ENCODE results near the gene BCKDK. TPM values are rescaled to one million over a fixed set of nuclear protein-coding genes. Genes with fewer than 3 reads are reported as not detected.

Gene BCKDK
- total RNA-seq, 1 experiment from 2014 or later, result 58.3 TPM

- no peak for TF ChIP-seq ATF3 (CRISPR knock-in tag; conservative IDR thresholded peaks at IDR 0.05)
- peak; percentile 57; the same call in 1 of the 2 replicates for TF ChIP-seq CREM (CRISPR knock-in tag; IDR thresholded peaks at IDR 0.05)
These were observed 13.6 kb upstream of the BCKDK start, which contains the start of gene VKORC1 (continued) for GRCh38 chr16:31094424-31095120.

- ChIA-PET POLR2A (no interaction called here), CTCF (interaction anchor here (1.6 to 3.3 kb wide), 2 partner anchors 42 to 115 kb away, joined by 8 to 11 read pairs; partner anchors contain the start of gene HSD3B7)
- no peaks in the 10 kb centered on the region for H3K36me3 Mint-ChIP-seq
- peaks cover 11% of the 10 kb centered on the region for H3K27me3 Mint-ChIP-seq (ENCODE audit: low read depth)
- ATAC-seq (no peak), DNase-seq (ENCODE audit: low spot score) (no peak)
- H3K4me3 Mint-ChIP-seq, result no peak overlapping the region
- H3K9me3 Mint-ChIP-seq, result 0 out of 2 replicates have a peak, but pooled peaks cover 4% of the 10 kb centered on the region
- peaks cover 5% of the 10 kb centered on the region for H3K4me1 Mint-ChIP-seq
- H3K27ac Mint-ChIP-seq, result no peak overlapping the region
- TF ChIP-seq ZNF416 (CRISPR knock-in tag; IDR thresholded peaks at IDR 0.05), result no peak
- TF ChIP-seq CBFB (CRISPR knock-in tag; IDR thresholded peaks at IDR 0.05; ENCODE audit: low read depth), result no peak
- TF ChIP-seq MXD4 (CRISPR knock-in tag; IDR thresholded peaks at IDR 0.05; ENCODE audit: borderline replicate concordance), result no peak
- no peak for TF ChIP-seq TEAD4 (CRISPR knock-in tag; IDR thresholded peaks at IDR 0.05)
- TF ChIP-seq NR1H2 (CRISPR knock-in tag; IDR thresholded peaks at IDR 0.05), result no peak
- no peak for TF ChIP-seq MAX (CRISPR knock-in tag; IDR thresholded peaks at IDR 0.05)
- no peak for TF ChIP-seq ARID4B (CRISPR knock-in tag; IDR thresholded peaks at IDR 0.05; ENCODE audit: borderline replicate concordance)
- no peak for TF ChIP-seq CREB1 (CRISPR knock-in tag; IDR thresholded peaks at IDR 0.05)
- no peak for TF ChIP-seq SOX15 (CRISPR knock-in tag; IDR thresholded peaks at IDR 0.05)
- TF ChIP-seq ZNF232 (CRISPR knock-in tag; IDR thresholded peaks at IDR 0.05), result no peak
- no peak for TF ChIP-seq JUN (CRISPR knock-in tag; IDR thresholded peaks at IDR 0.05)
- no peak for TF ChIP-seq IRF1 (CRISPR knock-in tag; IDR thresholded peaks at IDR 0.05)
- TF ChIP-seq GABPB1 (CRISPR knock-in tag; IDR thresholded peaks at IDR 0.05), result no peak
- no peak for TF ChIP-seq ZNF532 (CRISPR knock-in tag; IDR thresholded peaks at IDR 0.05; ENCODE audit: borderline replicate concordance)
- TF ChIP-seq SP1 (CRISPR knock-in tag; conservative IDR thresholded peaks at IDR 0.05), result no peak
- no peak for TF ChIP-seq TP53 (CRISPR knock-in tag; IDR thresholded peaks at IDR 0.05)
- TF ChIP-seq CREM (CRISPR knock-in tag; IDR thresholded peaks at IDR 0.05), result no peak
- TF ChIP-seq AFF4 (CRISPR knock-in tag; IDR thresholded peaks at IDR 0.05; ENCODE audit: borderline replicate concordance), result no peak
- TF ChIP-seq NR3C1 (CRISPR knock-in tag; conservative IDR thresholded peaks at IDR 0.05; ENCODE audit: low read depth), result no peak
- TF ChIP-seq FOXJ3 (CRISPR knock-in tag; IDR thresholded peaks at IDR 0.05; ENCODE audit: borderline replicate concordance), result no peak
These were observed 8.1 kb upstream of the BCKDK start for GRCh38 chr16:31099860-31100638.

Data from WTC11 (cell line).